Measurements from ENCODE around the gene SH2D7.

SH2D7 gene

DNA sequence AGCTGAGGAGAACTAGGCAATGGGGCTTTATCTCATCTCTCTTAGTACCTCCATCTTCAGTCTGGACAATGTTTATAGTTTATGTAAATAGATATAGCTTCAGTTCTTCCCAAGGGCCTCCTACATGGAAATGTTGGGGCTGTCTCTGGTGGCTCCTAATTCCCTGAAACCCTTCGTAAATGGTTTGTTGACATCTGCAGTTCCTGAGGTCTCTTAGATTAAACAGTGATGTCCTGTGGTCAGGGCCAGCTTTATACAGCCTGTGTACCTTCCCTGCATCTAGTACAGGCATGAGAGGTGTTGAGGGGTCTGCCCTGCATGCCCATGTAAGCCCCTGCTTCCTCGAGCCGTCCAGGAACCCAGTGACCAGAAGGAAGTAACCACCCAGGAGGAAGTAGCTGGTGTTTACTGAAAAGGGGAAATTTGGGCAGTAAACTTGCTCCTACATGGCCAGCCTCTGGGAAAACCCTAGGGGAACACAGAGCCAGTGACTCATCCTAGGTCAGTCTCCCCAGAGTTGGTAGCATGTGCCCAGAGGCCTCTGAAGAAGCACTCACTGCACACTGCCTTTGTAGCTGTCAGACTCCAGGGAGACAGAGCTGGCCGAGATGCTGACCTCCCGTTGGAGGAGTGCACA lies 10.1 kb upstream of the SH2D7 start:
- POLR2A ChIA-PET, result interaction anchor here (0.6 to 0.9 kb wide), 2 partner anchors 217 to 458 kb away, joined by 3 to 4 read pairs; partner anchors contain the start of genes PSMA4 and SKIC8

DNA sequence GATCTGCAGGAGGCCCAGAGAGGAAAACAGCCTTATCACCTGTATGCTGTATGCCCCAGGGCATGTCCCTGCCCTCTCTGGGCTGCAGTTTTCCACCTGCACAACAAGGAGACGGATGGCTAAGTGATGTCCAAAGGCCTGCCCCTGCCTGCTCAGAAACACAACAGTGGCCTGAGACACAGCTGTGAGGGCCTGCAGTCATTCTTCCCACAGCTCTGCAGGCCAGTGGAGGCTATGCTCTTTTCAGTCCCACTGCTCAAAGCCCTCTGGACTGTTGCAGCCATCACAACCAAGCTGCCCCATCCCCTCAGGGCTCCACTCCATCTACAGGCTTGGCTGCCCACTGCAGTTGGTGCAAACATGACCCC lies 9.6 kb upstream of the SH2D7 start:
- no peak for DNase-seq (ENCODE audit: extremely low spot score)
- no peak for TF ChIP-seq SUZ12 (IDR thresholded peaks at IDR 0.05)
- TF ChIP-seq FOXA1 (IDR thresholded peaks at IDR 0.05), result no peak
- TF ChIP-seq FOXK2 (IDR thresholded peaks at IDR 0.05), result no peak
- TF ChIP-seq, protein P1, sequence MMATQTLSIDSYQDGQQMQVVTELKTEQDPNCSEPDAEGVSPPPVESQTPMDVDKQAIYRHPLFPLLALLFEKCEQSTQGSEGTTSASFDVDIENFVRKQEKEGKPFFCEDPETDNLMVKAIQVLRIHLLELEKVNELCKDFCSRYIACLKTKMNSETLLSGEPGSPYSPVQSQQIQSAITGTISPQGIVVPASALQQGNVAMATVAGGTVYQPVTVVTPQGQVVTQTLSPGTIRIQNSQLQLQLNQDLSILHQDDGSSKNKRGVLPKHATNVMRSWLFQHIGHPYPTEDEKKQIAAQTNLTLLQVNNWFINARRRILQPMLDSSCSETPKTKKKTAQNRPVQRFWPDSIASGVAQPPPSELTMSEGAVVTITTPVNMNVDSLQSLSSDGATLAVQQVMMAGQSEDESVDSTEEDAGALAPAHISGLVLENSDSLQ (IDR thresholded peaks at IDR 0.05), result no peak
- TF ChIP-seq L3MBTL2 (conservative IDR thresholded peaks at IDR 0.05), result no peak
- TF ChIP-seq BHLHE40 (IDR thresholded peaks at IDR 0.05; ENCODE audit: borderline replicate concordance), result no peak
- TF ChIP-seq LEF1 (IDR thresholded peaks at IDR 0.05; ENCODE audit: borderline replicate concordance), result no peak
- no peak for TF ChIP-seq TARDBP (IDR thresholded peaks at IDR 0.05)
- no peak for TF ChIP-seq FOXM1 (IDR thresholded peaks at IDR 0.05; ENCODE audit: borderline replicate concordance)
- no peak for TF ChIP-seq NFRKB (IDR thresholded peaks at IDR 0.05)
- no peak for TF ChIP-seq ARNT (IDR thresholded peaks at IDR 0.05)
- no peak for TF ChIP-seq ELF4 (IDR thresholded peaks at IDR 0.05)
- CTCF ChIA-PET, result interaction anchor here (0.6 to 1.9 kb wide), 4 partner anchors 15 to 83 kb away, joined by 3 to 6 read pairs (median 4); no protein-coding TSS in a partner anchor
- POLR2A ChIA-PET, result interaction anchor here (0.6 kb wide), 1 partner anchor 217 kb away, joined by 3 read pairs; the partner anchor contains the start of gene SKIC8

More for the DNA sequence above, 10.1 kb upstream of the SH2D7 start:
- TF ChIP-seq ARNT (IDR thresholded peaks at IDR 0.05), result no peak
- TF ChIP-seq CTBP1 (IDR thresholded peaks at IDR 0.05; ENCODE audit: borderline replicate concordance), result no peak
- TF ChIP-seq FOXK2 (IDR thresholded peaks at IDR 0.05), result no peak
- TF ChIP-seq TARDBP (IDR thresholded peaks at IDR 0.05), result no peak
- no peak for TF ChIP-seq ELF4 (IDR thresholded peaks at IDR 0.05)
- TF ChIP-seq LEF1 (IDR thresholded peaks at IDR 0.05; ENCODE audit: borderline replicate concordance), result no peak
- CTCF ChIA-PET, result interaction anchor here (0.6 to 1.9 kb wide), 2 partner anchors 21 to 69 kb away, joined by 4 to 6 read pairs; no protein-coding TSS in a partner anchor
- DNase-seq (ENCODE audit: extremely low spot score), result no peak

DNA sequence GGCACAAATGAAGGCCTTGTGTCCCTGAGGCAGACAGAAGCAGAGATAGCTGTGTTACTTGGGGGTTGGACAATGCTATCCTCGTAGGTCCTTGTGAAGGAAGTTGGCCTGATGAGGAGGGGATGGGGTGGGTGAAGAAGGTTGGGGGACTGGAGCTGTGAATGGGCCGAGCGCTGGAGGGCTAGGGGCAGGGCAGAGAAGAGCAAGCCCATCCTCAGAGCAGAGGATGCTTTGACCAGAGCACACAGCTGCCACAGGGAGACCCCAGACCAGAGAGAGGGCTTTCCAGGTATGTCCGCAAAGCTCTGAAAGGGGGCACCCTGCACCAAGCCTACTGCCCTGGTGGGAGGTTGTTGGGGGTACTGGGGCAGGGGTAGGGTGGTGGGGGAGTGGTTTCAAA lies 9.2 kb upstream of the SH2D7 start:
- DNase-seq (ENCODE audit: extremely low spot score), result no peak
- POLR2A ChIA-PET, result no interaction called here
- CTCF ChIA-PET, result interaction anchor here (0.6 to 0.8 kb wide), 3 partner anchors 14 to 90 kb away, joined by 3 to 4 read pairs (median 4); no protein-coding TSS in a partner anchor
- TF ChIP-seq TARDBP (IDR thresholded peaks at IDR 0.05), result no peak

GRCh38 chr15:78083687-78084448 lies 8.5 kb upstream of the SH2D7 start:
- POLR2A ChIA-PET, result no interaction called here
- CTCF ChIA-PET, result interaction anchor here (0.7 to 0.8 kb wide), 3 partner anchors 18 to 91 kb away, joined by 3 to 4 read pairs (median 4); no protein-coding TSS in a partner anchor
- TF ChIP-seq FOXA1 (IDR thresholded peaks at IDR 0.05) (no peak), ZNF384 (IDR thresholded peaks at IDR 0.05) (no peak), FOXK2 (IDR thresholded peaks at IDR 0.05) (no peak), BHLHE40 (IDR thresholded peaks at IDR 0.05; ENCODE audit: borderline replicate concordance) (no peak), LEF1 (IDR thresholded peaks at IDR 0.05; ENCODE audit: borderline replicate concordance) (no peak)
- TF ChIP-seq, protein P1 (IDR thresholded peaks at IDR 0.05), result no peak
- DNase-seq (ENCODE audit: extremely low spot score), result no peak

- TF ChIP-seq LEF1 (IDR thresholded peaks at IDR 0.05; ENCODE audit: borderline replicate concordance) (no peak), BHLHE40 (IDR thresholded peaks at IDR 0.05; ENCODE audit: borderline replicate concordance) (no peak), HDGF (IDR thresholded peaks at IDR 0.05; ENCODE audit: borderline replicate concordance) (no peak), FOXA1 (IDR thresholded peaks at IDR 0.05) (no peak), FOXM1 (IDR thresholded peaks at IDR 0.05; ENCODE audit: borderline replicate concordance) (no peak), FOXK2 (IDR thresholded peaks at IDR 0.05) (no peak), SUZ12 (IDR thresholded peaks at IDR 0.05) (no peak), L3MBTL2 (conservative IDR thresholded peaks at IDR 0.05) (no peak)
- no peak for DNase-seq (ENCODE audit: extremely low spot score)
- CTCF ChIA-PET, result interaction anchor here (0.8 kb wide), 1 partner anchor 17 kb away, joined by 3 read pairs; no protein-coding TSS in a partner anchor
- POLR2A ChIA-PET, result no interaction called here
Measured at GRCh38 chr15:78084449-78084750, 8.0 kb upstream of the SH2D7 start.

DNA sequence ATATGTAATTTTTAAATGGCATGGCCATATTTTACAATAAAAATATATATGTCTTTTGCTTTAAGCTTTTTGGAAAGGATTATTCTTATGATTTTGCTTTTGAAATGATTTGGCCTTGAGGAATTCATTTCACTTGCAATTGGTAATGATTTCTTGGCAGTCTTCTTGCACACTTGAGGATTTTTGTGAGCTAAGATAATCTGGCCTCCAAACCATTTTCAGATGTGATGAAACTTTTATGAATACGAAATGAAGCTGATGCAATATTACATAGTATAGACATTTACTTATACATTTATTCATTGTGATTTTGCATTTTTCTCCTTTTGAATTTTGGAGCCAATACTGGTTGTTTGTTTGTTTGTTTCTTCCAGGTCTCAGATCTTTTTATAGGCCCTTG lies 6.4 kb upstream of the SH2D7 start:
- POLR2A ChIA-PET, result no interaction called here
- DNase-seq (ENCODE audit: extremely low spot score), result no peak
- CTCF ChIA-PET, result no interaction called here
- TF ChIP-seq SUZ12 (IDR thresholded peaks at IDR 0.05), result no peak
- no peak for TF ChIP-seq ARNT (IDR thresholded peaks at IDR 0.05)
- TF ChIP-seq HDGF (IDR thresholded peaks at IDR 0.05; ENCODE audit: borderline replicate concordance), result no peak
- TF ChIP-seq FOXK2 (IDR thresholded peaks at IDR 0.05), result no peak
- no peak for TF ChIP-seq NFRKB (IDR thresholded peaks at IDR 0.05)
- no peak for TF ChIP-seq LEF1 (IDR thresholded peaks at IDR 0.05; ENCODE audit: borderline replicate concordance)
- TF ChIP-seq ZNF384 (IDR thresholded peaks at IDR 0.05), result no peak
- TF ChIP-seq BHLHE40 (IDR thresholded peaks at IDR 0.05; ENCODE audit: borderline replicate concordance), result no peak
- TF ChIP-seq, protein P1 (IDR thresholded peaks at IDR 0.05), result no peak
- TF ChIP-seq L3MBTL2 (conservative IDR thresholded peaks at IDR 0.05), result no peak
- no peak for TF ChIP-seq FOXM1 (IDR thresholded peaks at IDR 0.05; ENCODE audit: borderline replicate concordance)
- no peak for TF ChIP-seq FOXA1 (IDR thresholded peaks at IDR 0.05)
- no peak for TF ChIP-seq SP1 (IDR thresholded peaks at IDR 0.05)
- no peak for TF ChIP-seq CTBP1 (IDR thresholded peaks at IDR 0.05; ENCODE audit: borderline replicate concordance)
- TF ChIP-seq ELF4 (IDR thresholded peaks at IDR 0.05), result no peak
- TF ChIP-seq TARDBP (IDR thresholded peaks at IDR 0.05), result no peak
